ENCODE data around the gene MYO1A.

The MYO1A gene

DNA sequence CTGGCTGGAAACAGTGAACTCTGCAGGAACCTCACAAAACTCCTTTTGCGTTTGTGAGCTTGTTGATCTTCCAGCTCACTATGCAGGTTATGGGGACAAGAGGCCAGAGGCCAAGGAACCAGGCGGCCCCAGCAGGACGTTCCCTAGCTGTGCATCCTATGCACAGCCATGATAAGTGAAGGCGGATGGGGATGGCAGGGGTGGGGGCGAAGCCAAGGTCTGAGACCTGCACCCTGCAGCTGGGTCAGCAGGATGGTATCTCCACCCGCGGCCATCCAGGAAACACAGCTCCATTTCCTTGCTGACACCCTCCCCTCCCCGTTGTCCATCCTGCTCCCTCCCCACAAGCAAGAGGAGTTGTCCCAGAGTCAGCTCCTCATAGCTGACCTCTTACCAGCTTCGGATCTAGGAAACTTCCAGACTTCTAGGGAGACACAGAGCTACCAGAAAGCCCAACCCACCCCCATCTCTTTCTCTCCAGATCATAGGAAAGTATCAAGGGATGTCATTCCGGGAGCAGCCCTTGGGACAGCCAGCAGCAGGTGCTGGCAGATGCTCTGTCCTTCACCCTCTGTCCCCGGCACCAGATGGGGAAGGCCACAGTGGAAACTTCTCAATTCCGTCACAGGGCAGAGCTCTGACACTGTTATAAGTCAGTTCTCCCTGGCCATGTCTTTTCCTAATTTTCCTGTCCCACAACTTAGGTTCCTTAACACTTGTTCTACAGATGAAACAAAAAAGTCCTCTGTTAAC, 53.0 kb downstream of the MYO1A start:
- in situ Hi-C loops (cut with HindIII; ENCODE audit: low sequenced_read_pairs) = no loop called here

DNA sequence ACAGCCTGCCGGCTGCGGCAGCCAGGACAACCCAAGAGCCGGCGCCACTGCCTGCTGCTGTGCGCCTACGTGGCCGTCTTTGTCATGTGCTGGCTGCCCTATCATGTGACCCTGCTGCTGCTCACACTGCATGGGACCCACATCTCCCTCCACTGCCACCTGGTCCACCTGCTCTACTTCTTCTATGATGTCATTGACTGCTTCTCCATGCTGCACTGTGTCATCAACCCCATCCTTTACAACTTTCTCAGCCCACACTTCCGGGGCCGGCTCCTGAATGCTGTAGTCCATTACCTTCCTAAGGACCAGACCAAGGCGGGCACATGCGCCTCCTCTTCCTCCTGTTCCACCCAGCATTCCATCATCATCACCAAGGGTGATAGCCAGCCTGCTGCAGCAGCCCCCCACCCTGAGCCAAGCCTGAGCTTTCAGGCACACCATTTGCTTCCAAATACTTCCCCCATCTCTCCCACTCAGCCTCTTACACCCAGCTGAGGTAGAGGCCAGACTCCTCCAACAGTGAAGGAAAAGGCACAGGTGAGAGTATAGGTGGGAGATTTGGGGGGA, 53.9 kb downstream of the MYO1A start:
- in situ Hi-C loops (cut with HindIII; ENCODE audit: low sequenced_read_pairs) = no loop called here

GRCh38 chr12:56995201-56995929, 54.6 kb downstream of the MYO1A start:
- in situ Hi-C loops (cut with HindIII; ENCODE audit: low sequenced_read_pairs) = no loop called here

DNA sequence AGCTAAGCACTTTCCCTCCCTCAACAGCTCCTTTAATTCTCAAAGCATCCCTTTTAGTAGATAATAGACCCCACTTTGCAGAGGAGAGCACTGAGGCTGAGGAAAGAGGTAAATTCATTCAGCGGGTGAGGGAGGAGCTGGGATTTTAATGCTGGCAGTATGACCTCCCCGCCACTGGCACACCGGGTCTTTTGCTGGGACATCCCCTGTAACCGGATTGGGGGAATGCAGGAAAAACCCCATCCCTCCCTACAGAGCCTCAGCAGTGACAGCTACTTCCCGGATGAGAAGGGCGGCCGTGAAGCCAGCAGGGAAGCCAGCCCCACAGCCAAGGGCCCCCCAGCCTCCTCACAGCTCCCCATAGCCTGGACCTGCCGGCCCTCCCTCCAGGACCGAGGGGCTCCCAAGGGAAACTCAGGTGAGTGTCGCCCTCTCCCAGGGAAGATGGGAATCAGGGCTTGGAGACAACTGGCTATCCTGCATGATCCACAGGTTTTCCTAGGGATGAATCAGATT, 55.6 kb downstream of the MYO1A start:
- in situ Hi-C loops (cut with HindIII; ENCODE audit: low sequenced_read_pairs) = no loop called here

GRCh38 chr12:56993346-56993745, 56.6 kb downstream of the MYO1A start:
- in situ Hi-C loops (cut with HindIII; ENCODE audit: low sequenced_read_pairs) = no loop called here

DNA sequence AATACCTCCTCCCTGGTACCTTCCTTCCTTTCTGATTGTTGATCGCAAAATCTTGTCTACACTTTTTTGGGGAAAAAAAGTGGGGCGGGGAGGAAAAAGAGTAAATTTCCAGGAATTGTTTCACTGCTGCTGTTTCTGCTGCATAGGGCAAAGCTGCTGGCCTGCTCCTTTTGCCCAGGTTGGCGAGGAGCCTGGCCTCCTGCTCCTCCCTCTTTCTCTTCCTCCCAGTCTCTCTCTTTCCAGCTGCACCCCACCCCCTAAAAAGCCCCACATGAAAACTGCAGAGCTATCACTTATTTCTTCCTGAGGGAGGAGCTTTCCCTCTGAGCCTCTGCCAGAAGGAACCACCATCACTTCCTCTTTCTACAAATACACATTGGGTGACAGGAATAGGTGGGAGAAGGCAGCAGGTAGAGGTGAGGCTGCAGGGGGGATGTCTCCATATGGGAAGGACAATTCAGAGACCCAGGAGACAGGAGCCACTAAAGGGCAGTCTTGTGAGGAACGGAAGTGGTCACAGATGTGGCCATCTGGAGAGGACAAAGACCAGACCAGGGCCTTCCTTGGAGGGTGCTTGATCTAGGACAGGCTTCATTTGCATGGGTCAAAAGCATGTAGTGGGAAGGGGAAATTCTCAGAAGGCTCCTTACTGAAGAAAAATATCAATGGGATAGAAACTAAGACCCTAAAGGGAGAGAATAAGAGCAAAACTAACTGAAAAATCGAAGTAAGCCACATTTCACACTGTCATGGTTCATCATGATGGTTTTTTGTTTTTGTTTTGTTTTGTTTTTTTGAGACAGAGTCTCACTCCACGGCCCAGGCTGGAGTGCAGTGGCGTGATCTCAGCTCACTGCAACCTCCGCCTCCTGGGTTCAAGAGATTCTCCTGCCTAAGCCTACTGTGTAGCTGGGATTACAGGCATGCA, 58.3 kb downstream of the MYO1A start:
- in situ Hi-C loops (cut with HindIII; ENCODE audit: low sequenced_read_pairs) = no loop called here

GRCh38 chr12:56990648-56991318, 59.1 kb downstream of the MYO1A start:
- in situ Hi-C loops (cut with HindIII; ENCODE audit: low sequenced_read_pairs) = no loop called here

DNA sequence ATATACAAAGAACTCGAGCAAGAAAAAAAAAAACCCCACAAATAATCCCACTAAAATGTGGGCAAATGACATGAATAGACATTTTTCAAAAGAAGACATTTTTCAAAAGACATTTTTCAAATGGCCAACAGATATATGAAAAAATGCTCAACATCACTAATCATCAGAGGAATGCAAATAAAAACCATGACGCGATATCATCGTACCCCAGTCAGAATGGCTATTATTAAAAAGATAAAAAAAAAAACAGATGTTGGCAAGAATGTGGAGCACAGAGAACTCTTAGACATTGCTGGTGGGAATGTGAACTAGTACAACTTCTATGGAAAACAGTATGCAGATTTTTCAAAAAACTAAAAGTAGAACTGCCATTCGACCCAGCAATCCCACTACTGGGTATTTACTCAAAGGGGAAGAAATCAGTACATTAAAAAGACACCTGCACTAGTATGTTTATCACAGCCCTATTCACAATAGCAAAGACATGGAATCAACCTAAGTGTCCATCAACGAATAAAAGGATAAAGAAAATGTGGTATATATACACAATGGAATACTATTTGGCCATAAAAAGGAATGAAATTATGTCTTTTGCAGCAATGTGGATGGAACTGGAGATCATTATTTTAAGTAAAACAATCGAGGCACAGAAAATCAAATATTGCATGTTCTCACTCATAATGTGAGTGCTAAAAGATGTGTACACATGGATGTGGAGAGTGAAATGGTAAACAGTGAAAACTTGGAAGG, 59.9 kb downstream of the MYO1A start:
- in situ Hi-C loops (cut with HindIII; ENCODE audit: low sequenced_read_pairs) = loop anchor here (10.0 kb wide), 2 partner anchors 145 to 235 kb away; partner anchors contain the start of gene PRIM1

DNA sequence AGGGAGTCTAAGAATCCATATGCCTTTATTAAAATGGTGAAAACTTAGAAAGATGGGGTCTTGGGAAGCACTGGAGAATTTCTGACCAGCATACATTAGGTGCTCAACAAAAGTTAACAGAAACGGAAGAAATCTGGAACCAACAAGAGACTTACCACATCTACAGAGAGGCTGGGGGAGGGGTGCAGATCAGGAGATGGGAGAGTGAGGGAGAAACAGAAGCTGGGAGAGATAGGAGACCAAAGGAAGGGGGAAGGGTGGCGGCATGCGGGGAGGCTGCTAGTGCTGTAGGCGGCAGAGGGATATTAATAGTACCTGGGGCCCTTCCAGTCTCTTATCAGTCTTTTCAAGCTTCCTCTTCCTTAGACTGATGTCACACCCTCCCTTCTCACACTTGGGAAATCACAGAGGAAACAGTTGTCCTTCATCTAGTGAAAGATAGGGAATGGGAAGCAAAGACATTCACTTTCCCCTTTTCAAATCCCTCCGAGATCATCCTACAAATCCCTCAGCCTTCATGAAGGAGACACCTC, 61.7 kb downstream of the MYO1A start:
- in situ Hi-C loops (cut with HindIII; ENCODE audit: low sequenced_read_pairs) = loop anchor here (10.0 kb wide), 2 partner anchors 143 to 233 kb away; partner anchors contain the start of gene PRIM1

GRCh38 chr12:56987551-56988053, 62.3 kb downstream of the MYO1A start:
- in situ Hi-C loops (cut with HindIII; ENCODE audit: low sequenced_read_pairs) = loop anchor here (10.0 kb wide), 2 partner anchors 143 to 233 kb away; partner anchors contain the start of gene PRIM1

DNA sequence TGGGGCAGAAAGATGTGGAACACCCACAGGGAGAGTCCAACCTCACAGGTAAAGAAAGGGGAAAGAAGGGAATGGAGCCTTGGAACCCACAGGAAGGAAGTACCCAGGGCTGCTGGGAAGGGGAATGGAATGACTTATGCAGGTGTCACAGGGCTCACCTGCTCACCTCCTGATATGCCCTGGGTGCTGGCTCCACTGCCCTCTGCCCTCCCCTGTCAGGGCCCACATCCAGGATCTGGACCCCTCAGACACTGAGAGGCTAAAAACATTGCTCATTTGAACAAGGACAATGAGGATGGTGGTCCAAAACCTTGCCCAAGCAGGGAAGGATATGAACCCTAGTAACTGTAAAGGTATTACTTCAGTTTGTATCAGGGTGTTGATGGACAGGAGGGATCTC, 62.9 kb downstream of the MYO1A start:
- in situ Hi-C loops (cut with HindIII; ENCODE audit: low sequenced_read_pairs) = loop anchor here (10.0 kb wide), 2 partner anchors 142 to 232 kb away; partner anchors contain the start of gene PRIM1

DNA sequence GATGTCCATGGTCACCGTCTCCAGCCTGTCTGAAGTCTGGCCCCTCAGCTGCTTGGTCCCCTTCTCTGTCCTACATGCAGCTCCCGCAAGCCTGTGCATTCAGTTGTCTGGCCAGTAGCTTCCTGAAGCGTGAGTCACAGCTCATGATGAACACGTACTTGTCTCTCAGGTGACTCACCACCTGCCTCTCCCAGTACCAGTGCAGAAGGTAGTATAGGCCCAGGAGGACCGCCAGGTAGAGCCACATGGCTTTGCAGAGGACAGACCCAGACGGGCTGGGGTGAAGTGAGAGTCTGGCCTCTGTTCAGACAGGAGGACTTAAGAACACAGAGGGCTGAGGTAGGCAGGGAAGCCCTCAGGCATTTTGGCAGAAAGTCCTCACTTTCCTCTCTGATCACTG, 64.2 kb downstream of the MYO1A start:
- in situ Hi-C loops (cut with HindIII; ENCODE audit: low sequenced_read_pairs) = loop anchor here (10.0 kb wide), 2 partner anchors 141 to 231 kb away; partner anchors contain the start of gene PRIM1

- in situ Hi-C loops (cut with HindIII; ENCODE audit: low sequenced_read_pairs) = loop anchor here (10.0 kb wide), 2 partner anchors 139 to 229 kb away; partner anchors contain the start of gene PRIM1
These were observed 66.5 kb downstream of the MYO1A start for GRCh38 chr12:56983386-56983785.

DNA sequence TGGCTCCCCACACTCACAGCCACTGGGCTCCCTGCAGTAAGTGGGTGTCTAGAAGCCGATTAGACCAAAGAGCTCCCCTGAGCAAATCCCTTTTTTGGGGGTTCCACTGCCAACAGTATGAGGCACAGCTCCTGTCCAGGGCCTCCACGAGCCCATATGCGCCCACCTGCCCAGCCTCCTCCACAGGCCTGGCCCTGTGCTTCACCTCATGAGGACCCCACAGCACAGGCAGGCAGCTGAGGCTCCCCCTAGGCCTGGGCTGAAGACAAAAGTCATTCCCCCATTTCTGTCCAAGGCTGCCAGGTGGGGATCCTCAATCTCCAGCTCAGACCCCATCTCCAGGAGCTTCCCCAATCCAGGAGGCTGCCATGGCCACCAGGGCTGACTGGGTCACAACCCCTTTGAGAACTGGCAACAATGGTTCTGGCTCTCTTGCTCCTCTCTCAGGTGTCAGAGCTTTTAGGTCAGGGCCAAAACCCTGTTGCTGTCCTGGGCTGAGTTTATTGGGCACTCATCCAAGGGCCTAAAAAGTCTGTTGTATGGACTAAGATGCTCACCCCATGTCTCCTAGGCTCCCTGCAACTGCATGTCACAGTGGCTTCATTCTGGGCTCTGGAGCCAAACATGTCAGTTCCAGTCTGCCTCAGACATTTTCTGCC, 67.2 kb downstream of the MYO1A start:
- in situ Hi-C loops (cut with HindIII; ENCODE audit: low sequenced_read_pairs) = loop anchor here (10.0 kb wide), 2 partner anchors 138 to 228 kb away; partner anchors contain the start of gene PRIM1

GRCh38 chr12:56980941-56981530, 68.9 kb downstream of the MYO1A start:
- in situ Hi-C loops (cut with HindIII; ENCODE audit: low sequenced_read_pairs) = loop anchor here (10.0 kb wide), 2 partner anchors 136 to 226 kb away; partner anchors contain the start of gene PRIM1

DNA sequence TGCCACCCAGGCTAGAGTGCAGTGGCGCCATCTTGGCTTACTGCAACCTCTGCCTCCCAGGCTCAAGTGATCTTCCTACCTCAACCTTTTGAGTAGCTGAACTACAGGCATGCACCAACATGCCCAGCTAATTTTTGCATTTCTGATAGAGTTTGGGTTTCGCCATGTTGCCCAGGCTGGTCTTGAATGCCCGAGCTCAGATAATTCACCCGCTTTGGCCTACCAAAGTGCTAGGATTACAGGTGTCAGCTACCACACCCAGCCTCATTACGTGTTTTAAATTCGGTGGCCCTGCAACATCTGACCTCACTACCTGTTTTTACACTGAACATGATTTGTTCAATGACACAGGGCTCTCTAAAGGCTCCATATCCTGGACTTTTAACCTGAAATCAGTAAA, 69.7 kb downstream of the MYO1A start:
- in situ Hi-C loops (cut with HindIII; ENCODE audit: low sequenced_read_pairs) = loop anchor here (10.0 kb wide), 2 partner anchors 135 to 225 kb away; partner anchors contain the start of gene PRIM1

- in situ Hi-C loops (cut with HindIII; ENCODE audit: low sequenced_read_pairs) = loop anchor here (10.0 kb wide), 2 partner anchors 135 to 225 kb away; partner anchors contain the start of gene PRIM1
These were observed 70.3 kb downstream of the MYO1A start for GRCh38 chr12:56979628-56980027.

Measured in DLD1 (cell line).